Measurements from ENCODE around the gene CYB5RL.

Gene CYB5RL

DNA sequence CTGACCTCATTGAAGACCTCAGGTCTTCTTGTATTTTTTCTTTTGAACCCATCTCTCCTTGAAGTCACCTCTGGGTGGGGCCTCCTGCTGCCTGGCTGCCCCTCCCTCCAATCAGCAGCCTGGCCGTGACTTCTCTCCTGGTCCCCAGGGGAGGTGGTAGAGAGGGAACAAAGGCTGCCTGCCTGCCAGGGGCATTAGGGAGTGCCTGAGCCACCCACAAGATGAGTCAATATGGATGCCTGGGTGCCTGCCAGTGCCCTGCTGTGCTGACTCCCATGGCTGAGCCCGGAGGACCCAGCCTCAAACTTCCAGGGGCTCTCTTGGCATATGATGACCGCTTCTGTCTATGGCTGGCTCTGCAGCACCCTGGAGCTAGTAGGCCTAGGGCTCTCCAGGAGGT is 41.8 kb downstream of the CYB5RL start:
- DNase-seq (ENCODE audit: low spot score): no peak

DNA sequence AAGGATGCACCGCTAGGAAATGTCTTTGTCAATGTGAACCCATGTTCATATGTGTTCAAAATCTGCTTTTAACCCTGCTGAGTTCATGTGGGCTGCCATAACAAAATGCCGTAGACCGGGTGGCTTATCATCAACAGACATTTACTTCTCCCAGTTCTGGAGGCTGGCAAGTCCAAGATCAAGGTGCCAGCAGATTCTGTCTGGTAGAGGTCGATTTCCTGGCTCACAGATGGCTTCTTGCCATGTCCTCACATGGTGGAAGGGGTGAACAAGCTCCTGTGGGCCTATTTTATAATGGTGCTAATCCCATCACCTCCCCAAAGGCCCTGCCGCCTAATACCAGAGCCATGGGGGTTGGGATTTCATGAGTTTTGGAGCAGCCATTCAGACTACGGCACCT is 42.4 kb downstream of the CYB5RL start:
- DNase-seq (ENCODE audit: low spot score): no peak

DNA sequence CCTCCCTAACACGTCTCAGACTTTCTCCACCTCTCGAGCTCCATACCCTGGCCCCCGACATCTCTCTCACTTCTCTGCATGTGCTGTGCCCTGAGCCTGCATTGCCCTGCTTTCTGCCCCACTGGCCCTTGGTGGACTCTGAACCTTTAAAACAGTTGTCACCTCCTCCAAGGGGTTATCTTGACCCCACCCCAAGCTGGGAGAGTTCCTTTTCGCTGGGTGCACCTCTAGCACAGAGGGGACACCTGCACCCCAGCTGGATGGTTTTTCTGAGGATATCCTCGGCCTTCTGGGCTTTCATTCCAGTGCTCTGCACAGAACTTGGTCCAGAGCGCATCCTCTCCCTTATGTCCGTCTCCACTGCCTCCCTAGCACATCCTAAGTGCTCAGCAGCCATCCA is 42.8 kb downstream of the CYB5RL start:
- no peak for DNase-seq (ENCODE audit: low spot score)

DNA sequence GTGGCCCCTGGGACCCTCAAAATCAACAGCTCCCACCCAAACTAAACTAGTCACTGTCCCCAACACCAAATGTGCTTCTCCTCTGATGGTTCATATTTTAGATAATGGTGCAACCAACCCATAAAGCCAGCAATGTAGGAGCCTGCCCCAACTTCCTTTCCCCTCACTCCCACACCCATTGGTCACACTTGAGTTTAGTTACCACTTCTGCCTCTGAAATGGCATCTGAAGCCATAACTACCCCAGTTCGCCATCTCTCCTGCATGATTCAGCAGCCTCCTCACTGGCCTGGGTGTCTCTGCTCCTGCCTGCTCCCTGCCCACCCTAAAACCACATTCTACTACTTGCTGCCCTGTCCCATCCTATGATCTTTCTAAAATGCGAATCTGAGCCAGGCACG is 43.6 kb downstream of the CYB5RL start:
- no peak for DNase-seq (ENCODE audit: low spot score)

DNA sequence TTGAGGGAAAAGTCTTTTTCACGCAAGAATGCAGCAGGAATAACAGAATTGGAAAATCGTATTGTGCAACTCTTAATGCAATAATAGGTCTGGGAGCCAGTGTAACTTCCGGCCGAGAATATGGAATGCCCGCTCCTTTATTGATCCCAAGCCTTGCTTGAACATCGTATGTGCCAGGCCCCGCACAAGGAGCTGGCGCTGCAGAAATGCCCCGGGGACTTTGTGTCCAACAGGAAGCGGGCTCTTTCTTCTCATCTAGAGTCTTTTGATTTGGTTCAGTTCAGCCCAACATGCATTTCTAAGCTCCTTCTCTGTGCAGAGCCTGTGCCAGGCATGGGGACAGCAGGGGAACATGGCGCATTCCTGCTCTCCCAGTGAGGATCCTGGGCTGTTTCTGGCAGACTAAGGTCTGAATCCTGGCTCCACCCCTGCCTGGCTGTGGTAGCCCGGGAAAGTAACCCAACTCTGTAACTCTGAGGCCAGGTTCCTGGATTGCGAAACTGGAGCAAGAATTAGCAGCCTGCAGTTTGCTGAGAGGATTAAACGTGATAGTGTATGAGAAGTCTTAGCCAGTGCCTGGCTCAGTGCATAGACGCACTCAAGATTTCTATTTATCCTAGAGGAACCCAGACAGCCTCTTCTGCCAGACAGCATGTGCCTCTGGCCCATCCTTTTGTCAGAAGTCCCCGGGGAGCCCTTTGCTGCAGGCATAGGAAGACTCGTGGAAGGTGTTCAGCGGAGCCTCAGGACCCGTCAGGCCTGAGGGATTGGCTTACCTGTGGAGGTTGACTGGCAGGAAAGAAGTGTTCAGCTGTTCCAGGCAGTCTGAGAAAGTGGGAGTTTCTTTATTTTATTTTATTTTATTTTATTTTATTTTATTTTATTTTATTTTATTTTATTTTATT is 46.0 kb downstream of the CYB5RL start:
- peak; percentile 89 for DNase-seq (ENCODE audit: low spot score)

DNA sequence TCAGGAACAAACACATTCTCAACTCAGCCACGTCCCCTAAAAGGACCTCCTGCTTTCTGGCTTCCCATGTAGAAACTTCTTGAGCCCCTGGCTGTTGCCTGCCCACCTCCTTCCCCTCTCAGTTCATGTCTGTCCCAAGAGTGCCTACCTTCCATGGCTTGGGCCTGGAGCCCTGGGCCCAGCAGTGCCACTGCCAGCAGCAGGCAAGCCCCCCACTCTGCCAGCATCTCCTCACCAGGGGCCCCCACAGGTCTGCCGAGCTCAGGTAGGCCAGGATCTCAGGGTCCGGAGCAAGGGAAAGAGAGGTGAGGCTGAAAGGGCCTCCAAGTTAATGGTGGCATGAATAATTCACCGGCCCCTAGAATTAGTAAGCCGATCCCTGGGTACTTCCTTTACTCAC is 47.1 kb downstream of the CYB5RL start, which contains the start of gene CDCP2:
TSS of gene CDCP2 (minus strand) at position 305 of the 400 bp plus-strand sequence. CDS start at position 227, 78 bp downstream.
- DNase-seq (ENCODE audit: low spot score): no peak

DNA sequence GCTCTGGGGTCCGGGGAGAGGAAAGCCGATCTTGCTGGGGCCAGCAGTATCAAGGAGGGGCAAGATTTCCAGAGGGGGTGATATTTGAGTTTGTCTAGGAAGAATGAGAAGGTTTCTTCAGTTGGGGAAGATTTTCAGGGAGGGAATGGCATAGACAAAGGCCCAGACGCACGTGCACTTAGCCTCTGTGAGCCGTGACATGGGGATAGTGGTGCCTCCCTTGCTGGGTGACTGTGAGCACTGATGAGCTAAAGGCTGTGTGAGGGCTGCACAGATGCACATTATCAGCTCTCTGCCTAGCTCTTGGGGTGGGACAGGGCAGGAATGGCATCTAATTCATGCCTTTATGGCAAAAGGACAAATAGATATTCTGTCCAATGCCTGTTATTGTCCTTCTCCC is 48.8 kb downstream of the CYB5RL start:
- DNase-seq (ENCODE audit: low spot score): no peak

Measured in HuH-7 (cell line).